ENCODE results near the gene SUCNR1. TPM values are rescaled to one million over a fixed set of nuclear protein-coding genes. Genes with fewer than 3 reads are reported as not detected.
"Not testable (repeated sequence)": the region's sequence is repeated elsewhere in the genome, so short reads cannot be mapped to it uniquely, and the experiment has no call there.

The SUCNR1 gene
- total RNA-seq, 4 donors from 2014 or later, result 0.14 to 0.48 TPM; not detected in 2

DNA sequence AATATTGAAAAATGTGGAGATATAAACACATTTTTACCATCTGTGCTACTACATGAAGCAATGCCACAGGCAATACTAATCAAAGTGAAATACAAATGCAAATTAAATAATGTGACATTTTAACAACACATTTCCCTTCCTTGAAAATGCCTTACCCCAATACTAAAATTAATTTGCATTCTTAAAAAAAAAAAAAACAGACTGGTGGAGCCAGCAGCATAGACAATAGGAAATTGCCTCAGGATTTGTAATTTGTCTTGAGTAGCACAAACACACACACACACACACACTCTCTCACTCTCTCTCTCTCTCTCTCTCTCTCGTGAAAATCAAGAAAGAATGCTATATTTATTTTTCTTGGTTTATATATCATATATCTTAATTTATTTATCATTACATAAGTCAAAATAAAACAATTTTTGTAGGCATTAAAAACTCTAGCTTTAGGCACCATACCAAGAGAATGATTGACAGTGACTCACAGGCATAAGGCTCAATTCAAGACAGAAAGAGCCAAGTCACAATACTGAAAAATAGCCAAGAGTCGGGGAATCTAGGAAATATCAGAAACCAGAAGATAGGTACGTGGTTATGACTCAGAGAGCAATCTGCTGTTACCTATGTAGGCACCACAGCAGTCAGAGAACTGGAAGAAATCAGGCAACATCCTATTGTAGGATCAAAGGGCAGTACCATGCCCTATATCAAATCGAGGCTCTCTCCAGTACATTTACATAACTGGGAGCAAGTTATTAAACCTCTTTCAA lies 23.0 kb downstream of the SUCNR1 start:
- no peak for DNase-seq
- H3K36me3 ChIP-seq, result no peaks in the 10 kb centered on the region
- intact Hi-C loops (cut with DNase I; ENCODE audit: low total_unique reads), result no loop called here
- TF ChIP-seq EP300 (IDR thresholded peaks at IDR 0.05; ENCODE audit: low read depth) (no peak), POLR2A (IDR thresholded peaks at IDR 0.05) (no peak), POLR2AphosphoS5 (IDR thresholded peaks at IDR 0.05) (no peak)
- TF ChIP-seq, protein P1, sequence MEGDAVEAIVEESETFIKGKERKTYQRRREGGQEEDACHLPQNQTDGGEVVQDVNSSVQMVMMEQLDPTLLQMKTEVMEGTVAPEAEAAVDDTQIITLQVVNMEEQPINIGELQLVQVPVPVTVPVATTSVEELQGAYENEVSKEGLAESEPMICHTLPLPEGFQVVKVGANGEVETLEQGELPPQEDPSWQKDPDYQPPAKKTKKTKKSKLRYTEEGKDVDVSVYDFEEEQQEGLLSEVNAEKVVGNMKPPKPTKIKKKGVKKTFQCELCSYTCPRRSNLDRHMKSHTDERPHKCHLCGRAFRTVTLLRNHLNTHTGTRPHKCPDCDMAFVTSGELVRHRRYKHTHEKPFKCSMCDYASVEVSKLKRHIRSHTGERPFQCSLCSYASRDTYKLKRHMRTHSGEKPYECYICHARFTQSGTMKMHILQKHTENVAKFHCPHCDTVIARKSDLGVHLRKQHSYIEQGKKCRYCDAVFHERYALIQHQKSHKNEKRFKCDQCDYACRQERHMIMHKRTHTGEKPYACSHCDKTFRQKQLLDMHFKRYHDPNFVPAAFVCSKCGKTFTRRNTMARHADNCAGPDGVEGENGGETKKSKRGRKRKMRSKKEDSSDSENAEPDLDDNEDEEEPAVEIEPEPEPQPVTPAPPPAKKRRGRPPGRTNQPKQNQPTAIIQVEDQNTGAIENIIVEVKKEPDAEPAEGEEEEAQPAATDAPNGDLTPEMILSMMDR (IDR thresholded peaks at IDR 0.05), result no peak
- 57 to 59% methylated on average over 4 of the region's 4 CpGs for WGBS, 2 donors (ENCODE audit: low coverage in 1 of 2)
- H3K9me3 ChIP-seq, result no peaks in the 10 kb centered on the region
- no peaks in the 10 kb centered on the region for H3K27me3 ChIP-seq
- H3K4me1 ChIP-seq, result peaks cover 0 to 13% (median 2%) of the 10 kb centered on the region in 4 donors
- no peak overlapping the region for H3K4me3 ChIP-seq
- H3K27ac ChIP-seq, result no peak overlapping the region
- in situ Hi-C loops (cut with MboI; ENCODE audit: low pct_ligation_motif_present in 1 of 4, low pct_unique_long_range_greater_than_20kb in 1 of 4, low sequenced_read_pairs in 3 of 4), result no loop called here

DNA sequence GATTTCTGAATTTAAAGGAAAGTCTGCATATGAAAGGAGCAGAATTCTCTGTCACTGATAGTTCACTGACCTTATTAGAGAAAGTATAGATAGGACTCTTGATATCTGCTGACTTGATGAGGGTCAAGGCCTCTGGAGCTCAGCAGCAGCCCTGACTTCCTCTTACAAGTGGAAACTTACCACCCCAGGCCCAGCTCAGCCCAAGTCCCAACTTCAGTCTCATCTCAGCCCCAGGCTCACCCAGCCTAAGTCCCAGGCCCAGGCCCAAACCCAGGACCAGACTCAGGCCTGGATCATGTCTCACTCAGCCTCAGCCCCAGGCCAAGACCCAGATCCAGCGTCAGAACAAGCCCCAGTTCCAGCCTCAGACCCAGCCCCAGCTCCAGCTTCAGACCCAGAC lies 24.7 kb downstream of the SUCNR1 start:
- in situ Hi-C loops (cut with MboI; ENCODE audit: low pct_ligation_motif_present in 1 of 4, low pct_unique_long_range_greater_than_20kb in 1 of 4, low sequenced_read_pairs in 3 of 4); DNase-seq; intact Hi-C loops (cut with DNase I; ENCODE audit: low total_unique reads): not testable (repeated sequence)

DNA sequence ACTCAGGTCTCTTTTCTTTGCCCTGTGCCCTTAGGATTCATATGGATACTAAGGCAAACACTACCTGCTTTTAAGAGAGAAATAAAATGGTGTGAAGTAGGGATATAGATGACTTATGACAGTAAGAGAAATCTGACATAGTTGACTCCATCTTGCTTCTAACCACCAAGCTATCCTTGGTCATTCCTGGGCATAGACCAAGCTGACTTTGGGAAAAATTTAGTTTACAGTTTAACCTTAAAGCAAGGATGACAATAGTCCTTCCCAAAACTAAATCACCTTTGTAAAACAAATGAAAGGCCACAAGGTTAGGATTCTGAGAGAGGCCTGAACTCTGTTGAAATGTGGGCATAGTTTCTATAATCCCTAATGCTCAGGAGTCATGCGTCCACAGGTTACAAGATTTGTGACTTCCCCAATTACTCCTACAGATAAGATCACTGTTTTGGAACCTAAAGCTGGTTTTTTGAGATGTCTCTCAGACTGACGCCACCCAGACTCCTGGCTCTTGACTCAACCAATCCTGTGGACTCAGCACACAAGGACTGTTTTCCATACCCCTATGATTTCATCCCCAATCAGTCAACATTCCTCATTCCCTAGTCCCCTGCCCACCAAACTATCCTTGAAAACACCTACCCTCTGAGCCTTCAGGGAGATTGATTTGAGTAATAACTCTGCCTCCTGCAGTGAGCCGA lies 25.3 kb downstream of the SUCNR1 start:
- 94% methylated on average over 3 of the region's 3 CpGs; no CpG with 5 or more reads in 1 of the 2 donors for WGBS, 2 donors (ENCODE audit: low coverage in 1 of 2)
- H3K4me1 ChIP-seq, result peaks cover 4 to 30% (median 11%) of the 10 kb centered on the region in 4 donors

More for the DNA sequence above, 24.7 kb downstream of the SUCNR1 start:
- WGBS, 2 donors (ENCODE audit: low coverage in 1 of 2), result no CpG with 5 or more reads among the region's 1 CpG
- not testable (repeated sequence) for H3K27me3 ChIP-seq, H3K9me3 ChIP-seq, H3K27ac ChIP-seq, H3K4me3 ChIP-seq, H3K36me3 ChIP-seq
- peaks cover 4 to 25% (median 9%) of the 10 kb centered on the region in 4 donors for H3K4me1 ChIP-seq

DNA sequence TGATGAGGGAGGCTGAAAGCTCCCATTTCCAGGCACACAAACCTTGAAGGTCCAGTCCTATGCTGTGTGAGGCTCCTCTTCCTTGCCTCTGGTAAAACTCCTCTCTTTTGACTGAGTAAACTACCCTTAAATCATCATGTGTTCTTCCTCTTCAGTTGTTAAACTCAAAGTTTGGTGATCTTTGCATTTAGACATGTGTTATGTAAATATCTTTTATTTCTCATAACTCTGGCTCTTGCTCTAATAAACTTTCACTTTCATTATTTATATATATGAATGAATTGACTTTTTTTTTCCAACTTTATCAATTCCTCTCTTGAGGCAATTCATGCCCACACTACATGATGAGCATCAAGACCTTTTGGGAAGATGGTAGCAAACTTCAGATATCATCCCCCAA lies 26.6 kb downstream of the SUCNR1 start:
- in situ Hi-C loops (cut with MboI; ENCODE audit: low pct_ligation_motif_present in 1 of 4, low pct_unique_long_range_greater_than_20kb in 1 of 4, low sequenced_read_pairs in 3 of 4) (no loop called here), intact Hi-C loops (cut with DNase I; ENCODE audit: low total_unique reads) (no loop called here)
- no peak for DNase-seq
- Histone ChIP-seq H3K27me3 (no peaks in the 10 kb centered on the region), H3K36me3 (no peaks in the 10 kb centered on the region), H3K4me3 (no peak overlapping the region), H3K27ac (no peak overlapping the region), H3K9me3 (no peaks in the 10 kb centered on the region), H3K4me1 (peaks cover 4 to 33% (median 13%) of the 10 kb centered on the region in 4 donors)
- TF ChIP-seq, protein P1 (IDR thresholded peaks at IDR 0.05), result no peak
- no peak for TF ChIP-seq EP300 (IDR thresholded peaks at IDR 0.05; ENCODE audit: low read depth)
- TF ChIP-seq POLR2AphosphoS5 (IDR thresholded peaks at IDR 0.05), result no peak
- TF ChIP-seq POLR2A (IDR thresholded peaks at IDR 0.05), result no peak

More for the DNA sequence above, 25.3 kb downstream of the SUCNR1 start:
- H3K27me3 ChIP-seq; H3K9me3 ChIP-seq; H3K36me3 ChIP-seq; intact Hi-C loops (cut with DNase I; ENCODE audit: low total_unique reads); in situ Hi-C loops (cut with MboI; ENCODE audit: low pct_ligation_motif_present in 1 of 4, low pct_unique_long_range_greater_than_20kb in 1 of 4, low sequenced_read_pairs in 3 of 4); DNase-seq; H3K27ac ChIP-seq; H3K4me3 ChIP-seq: not testable (repeated sequence)

DNA sequence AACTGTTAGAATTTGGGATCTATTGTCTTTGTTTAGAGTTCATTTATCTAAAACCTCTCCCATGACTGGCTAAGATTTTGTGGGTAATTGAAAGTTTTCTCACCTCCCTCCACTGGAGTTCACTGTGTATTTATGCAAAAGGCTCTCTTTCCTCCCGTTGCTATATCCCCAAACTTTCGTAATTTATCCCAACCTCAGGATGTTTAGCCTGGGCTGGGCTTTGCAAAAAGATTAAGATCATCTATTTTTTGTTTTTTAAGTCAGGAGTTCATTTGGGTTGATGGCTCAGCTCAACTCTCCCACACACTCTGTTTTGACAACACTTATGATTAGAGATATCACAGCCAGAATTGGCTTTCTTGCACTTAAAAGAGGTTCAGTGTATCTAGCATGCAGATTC lies 27.0 kb downstream of the SUCNR1 start:
- no peaks in the 10 kb centered on the region for H3K9me3 ChIP-seq
- in situ Hi-C loops (cut with MboI; ENCODE audit: low pct_ligation_motif_present in 1 of 4, low pct_unique_long_range_greater_than_20kb in 1 of 4, low sequenced_read_pairs in 3 of 4) (no loop called here), intact Hi-C loops (cut with DNase I; ENCODE audit: low total_unique reads) (no loop called here)
- H3K27me3 ChIP-seq, result no peaks in the 10 kb centered on the region
- H3K36me3 ChIP-seq, result no peaks in the 10 kb centered on the region
- H3K4me1 ChIP-seq, result peaks cover 4 to 33% (median 13%) of the 10 kb centered on the region in 4 donors
- TF ChIP-seq POLR2AphosphoS5 (IDR thresholded peaks at IDR 0.05) (no peak), EP300 (IDR thresholded peaks at IDR 0.05; ENCODE audit: low read depth) (no peak), POLR2A (IDR thresholded peaks at IDR 0.05) (no peak)
- TF ChIP-seq, protein P1 (IDR thresholded peaks at IDR 0.05), result no peak
- WGBS, 2 donors (ENCODE audit: low coverage in 1 of 2), result 40 to 81% methylated on average over 1 to 2 of the region's 2 CpGs
- DNase-seq, result no peak
- peak overlapping the region in 3 of 4 donors; percentile 9 to 61 (median 59) for H3K27ac ChIP-seq
- H3K4me3 ChIP-seq, result no peak overlapping the region
